Measurements from ENCODE around the gene EAPP. TPM values are rescaled to one million over a fixed set of nuclear protein-coding genes. Genes with fewer than 3 reads are reported as not detected.
A peak's percentile ranks its signal among the peaks of the same experiment; 100 is the strongest.
"Not testable (repeated sequence)": the region's sequence is repeated elsewhere in the genome, so short reads cannot be mapped to it uniquely, and the experiment has no call there.

The EAPP gene, protein sequence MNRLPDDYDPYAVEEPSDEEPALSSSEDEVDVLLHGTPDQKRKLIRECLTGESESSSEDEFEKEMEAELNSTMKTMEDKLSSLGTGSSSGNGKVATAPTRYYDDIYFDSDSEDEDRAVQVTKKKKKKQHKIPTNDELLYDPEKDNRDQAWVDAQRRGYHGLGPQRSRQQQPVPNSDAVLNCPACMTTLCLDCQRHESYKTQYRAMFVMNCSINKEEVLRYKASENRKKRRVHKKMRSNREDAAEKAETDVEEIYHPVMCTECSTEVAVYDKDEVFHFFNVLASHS
- total RNA-seq (2014; rRNA removed; shearing (Covaris generic)) = 61.9 and 69.4 TPM in 2 replicates
- polyA plus RNA-seq (2015; cell fraction: cytosol; rRNA removed) = 24.4 and 25.8 TPM in 2 replicates
- 7.2 and 9.9 TPM in 2 replicates for polyA plus RNA-seq (2015; cell fraction: nucleus; rRNA removed)

DNA sequence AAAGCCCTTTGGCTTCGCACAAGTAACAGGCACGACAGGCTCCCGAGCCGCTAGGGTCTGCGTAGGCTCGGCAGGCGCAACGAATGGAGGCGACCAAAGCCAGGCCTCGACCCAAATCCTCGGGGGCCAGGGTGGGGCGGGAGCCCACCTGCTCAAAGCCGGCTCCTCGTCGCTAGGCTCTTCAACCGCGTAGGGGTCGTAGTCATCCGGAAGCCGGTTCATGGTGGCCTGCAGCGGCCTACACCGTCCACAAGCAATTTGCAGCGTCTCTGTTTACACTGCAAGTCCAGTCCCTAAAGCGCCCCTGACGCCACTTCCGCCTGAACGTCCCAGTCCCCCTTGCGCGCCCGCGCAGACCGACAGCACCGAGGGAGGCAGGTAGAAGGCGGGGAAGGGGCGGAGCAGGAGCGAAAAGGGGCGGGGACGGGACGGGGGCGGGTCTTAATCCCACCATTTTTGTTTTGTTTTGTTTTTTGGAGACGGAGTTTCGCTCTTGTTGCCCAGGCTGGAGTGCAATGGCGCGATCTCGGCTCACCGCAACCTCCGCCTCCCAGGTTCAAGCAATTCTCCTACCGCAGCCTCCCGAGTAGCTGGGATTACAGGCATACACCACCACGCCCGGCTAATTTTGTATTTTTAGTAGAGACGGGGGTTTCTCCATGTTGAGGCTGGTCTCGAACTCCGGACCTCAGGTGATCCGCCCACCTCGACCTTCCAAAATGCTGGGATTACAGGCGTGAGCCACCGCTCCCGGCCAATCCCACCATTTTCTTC, at the start of gene EAPP:
Gene EAPP, minus strand, starts transcription at position 295 of the 774 bp plus-strand sequence. Its CDS starts 73 bp downstream, at position 222.
- in situ Hi-C loops (cut with HindIII; ENCODE audit: low pct_unique_long_range_greater_than_20kb, low sequenced_read_pairs) = no loop called here

DNA sequence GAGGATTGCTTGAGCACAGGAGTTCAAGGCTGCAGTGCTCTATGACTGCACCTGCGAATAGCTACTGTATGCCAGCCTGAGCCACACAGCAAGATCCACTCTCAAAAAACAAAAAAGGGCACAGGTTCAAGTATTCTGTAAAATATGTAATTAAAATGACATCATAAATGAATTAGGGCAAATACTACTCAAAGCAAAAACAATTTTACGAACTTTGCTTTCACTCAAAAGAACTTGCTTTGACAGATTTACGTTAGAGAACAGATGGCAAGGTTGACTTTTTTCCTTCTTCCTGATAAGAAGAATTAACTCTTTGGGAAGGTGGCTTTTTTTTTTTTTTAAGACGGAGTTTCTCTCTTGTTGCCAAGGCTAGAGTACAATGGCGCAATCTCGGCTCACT, 44.0 kb upstream of the EAPP start:
- in situ Hi-C loops (cut with HindIII; ENCODE audit: low pct_unique_long_range_greater_than_20kb, low sequenced_read_pairs) = no loop called here
- DNase-seq (ENCODE audit: low read depth, low spot score) = no peak

More for the DNA sequence above, at the start of gene EAPP:
- peak; percentile 96 for DNase-seq (ENCODE audit: low read depth, low spot score)

DNA sequence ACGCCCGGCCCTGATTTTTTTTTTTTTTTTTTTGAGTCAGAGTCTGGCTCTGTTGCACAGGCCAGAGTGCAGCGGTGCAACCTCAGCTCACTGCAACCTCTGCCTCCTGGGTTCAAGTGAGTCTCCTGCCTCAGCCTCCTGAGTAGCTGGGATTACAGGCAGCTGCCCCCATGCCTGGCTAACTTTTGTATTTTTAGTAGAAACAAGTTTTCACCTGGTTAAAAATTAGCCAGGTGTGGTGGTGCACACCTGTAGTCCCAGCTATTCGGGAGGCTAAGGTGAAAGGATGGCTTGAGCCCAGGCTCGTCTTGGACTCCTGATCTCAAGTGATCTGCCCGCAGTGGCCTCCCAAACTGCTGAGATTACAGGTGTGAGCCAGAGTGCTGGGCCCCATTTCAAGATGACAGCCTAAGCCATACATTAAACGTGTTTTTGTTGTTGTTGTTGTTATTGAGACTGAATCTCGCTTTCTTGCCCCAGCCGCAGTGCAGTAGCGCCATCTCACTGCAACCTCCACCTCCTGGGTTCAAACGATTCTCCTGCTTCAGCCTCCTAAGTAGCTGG, 42.7 kb upstream of the EAPP start:
- in situ Hi-C loops (cut with HindIII; ENCODE audit: low pct_unique_long_range_greater_than_20kb, low sequenced_read_pairs) = no loop called here
- DNase-seq (ENCODE audit: low read depth, low spot score) = no peak

DNA sequence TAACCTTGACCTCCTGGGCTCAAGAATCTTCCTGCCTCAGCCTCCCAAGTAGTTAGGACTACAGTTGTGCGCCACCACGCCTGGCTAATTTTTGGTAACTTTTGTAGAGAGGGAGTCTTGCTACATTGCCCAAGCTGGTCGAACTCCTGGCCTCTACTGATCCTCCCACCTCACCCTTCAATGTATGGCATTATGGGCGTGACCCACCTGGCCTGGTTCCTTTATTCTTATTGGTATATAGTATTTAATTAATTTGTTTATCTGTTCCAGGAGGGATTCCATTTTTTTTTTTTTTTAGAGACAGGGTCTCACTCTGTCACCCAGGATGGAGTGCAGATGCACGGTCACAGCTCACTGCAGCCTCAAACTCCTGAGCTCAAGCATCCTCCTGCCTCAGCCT, 40.9 kb upstream of the EAPP start:
- in situ Hi-C loops (cut with HindIII; ENCODE audit: low pct_unique_long_range_greater_than_20kb, low sequenced_read_pairs) = no loop called here
- DNase-seq (ENCODE audit: low read depth, low spot score) = no peak

DNA sequence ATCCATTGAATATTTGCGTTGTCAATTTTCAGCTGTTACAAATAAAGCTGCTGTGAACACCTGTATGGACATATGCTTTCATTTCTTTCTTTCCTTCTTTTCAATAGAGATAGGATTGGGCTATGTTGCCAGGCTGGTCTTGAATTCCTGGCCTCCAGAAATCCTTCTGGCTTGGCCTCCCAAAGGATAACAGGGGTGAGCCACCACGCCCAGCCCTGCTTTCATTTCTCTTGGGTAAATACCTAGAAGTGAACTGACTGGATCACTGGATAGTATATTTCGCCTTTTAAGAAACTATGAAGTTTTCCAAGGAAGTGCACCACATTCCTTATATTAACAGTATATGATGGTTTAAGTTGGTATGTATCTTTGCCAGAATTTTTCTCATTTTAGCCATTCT, 32.3 kb upstream of the EAPP start:
- in situ Hi-C loops (cut with HindIII; ENCODE audit: low pct_unique_long_range_greater_than_20kb, low sequenced_read_pairs) = no loop called here
- no peak for DNase-seq (ENCODE audit: low read depth, low spot score)

DNA sequence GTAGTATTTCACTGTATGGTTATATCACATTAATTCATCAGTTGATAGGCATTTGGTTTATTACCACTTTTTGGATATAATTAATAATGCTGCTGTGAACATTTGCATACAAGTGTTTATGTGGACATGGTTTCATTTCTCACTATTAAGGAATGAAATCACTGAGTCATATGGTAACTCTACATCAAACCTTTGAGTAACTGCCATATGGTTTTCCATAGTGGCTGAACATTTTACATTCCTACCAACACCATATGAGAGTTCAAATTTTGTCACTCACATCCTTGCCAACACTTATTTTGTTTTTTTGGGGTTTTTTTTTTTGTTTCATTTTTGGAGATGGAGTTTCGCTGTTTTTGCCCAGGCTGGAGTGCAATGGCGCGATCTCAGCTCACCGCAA, 30.2 kb upstream of the EAPP start:
- no peak for DNase-seq (ENCODE audit: low read depth, low spot score)
- in situ Hi-C loops (cut with HindIII; ENCODE audit: low pct_unique_long_range_greater_than_20kb, low sequenced_read_pairs) = no loop called here

DNA sequence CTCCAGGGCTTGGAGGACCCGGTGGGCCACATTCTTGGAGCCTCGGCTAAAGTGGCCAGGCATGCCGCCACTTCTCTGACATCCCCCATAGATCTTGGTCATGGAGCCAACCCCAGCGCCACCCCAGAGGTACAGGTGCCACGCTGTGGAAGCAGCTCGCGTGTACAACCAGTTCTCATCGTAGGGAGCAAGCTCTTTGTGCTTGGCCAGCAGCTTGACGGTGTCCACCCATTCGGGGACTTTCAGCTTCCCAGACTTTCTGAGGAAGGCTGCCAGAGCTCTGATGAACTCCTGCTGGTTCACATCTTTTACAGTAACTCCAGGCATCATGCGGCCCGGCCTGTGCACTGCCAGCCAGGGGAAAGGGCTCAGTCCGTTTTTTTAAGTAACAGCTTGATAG, 29.3 kb upstream of the EAPP start:
- in situ Hi-C loops (cut with HindIII; ENCODE audit: low pct_unique_long_range_greater_than_20kb, low sequenced_read_pairs) = no loop called here
- no peak for DNase-seq (ENCODE audit: low read depth, low spot score)

DNA sequence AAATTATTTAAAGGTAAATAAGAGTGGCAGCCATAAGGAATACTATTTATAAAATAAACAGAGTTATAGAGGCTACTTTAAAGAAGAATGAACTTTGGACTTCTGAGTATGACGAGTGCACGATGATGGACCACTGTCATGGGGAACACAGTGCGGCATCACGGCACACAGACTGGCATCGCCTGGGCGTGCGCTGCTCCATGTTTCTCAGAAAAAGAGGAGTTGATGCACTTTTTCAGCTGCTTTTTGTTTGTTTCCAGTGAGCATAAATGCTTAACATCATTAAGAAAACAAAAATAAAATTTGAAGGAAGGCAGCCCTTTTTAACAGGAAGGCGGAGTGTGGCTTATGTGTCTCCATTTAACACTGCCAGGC, 23.3 kb upstream of the EAPP start:
- in situ Hi-C loops (cut with HindIII; ENCODE audit: low pct_unique_long_range_greater_than_20kb, low sequenced_read_pairs) = no loop called here

DNA sequence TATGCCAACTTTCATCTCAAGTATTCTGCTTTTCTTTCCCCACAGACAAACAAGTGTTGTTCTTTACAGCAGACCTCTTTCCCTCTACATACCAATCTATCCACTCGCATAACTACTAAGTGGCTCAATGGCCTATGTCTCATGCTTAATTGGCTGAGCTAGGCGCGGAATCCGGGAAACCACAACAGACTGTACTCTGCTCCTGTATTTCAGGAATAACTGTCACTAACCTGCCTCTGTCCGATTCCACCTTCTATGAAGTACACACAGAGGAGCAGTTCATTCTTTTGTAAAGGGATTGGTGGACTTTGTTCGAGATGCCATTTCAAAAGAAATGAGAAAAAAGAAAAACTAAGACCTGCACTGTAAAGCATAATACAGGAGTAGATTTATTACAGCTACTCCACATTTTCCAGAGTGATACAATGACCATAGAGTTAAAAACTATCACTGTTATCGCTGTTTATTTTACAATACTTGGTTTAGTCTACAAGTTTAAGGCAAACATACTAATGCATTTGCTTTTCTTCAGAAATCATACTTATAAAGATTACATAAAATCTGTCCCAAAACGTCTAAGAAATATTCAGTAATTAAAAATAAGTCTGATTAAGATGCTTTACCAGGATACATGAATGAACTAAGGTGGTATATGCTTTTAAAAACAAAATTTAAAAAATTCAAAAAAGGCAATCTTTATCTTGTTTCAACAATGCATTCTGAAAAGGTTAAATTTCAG, 22.7 kb upstream of the EAPP start:
- in situ Hi-C loops (cut with HindIII; ENCODE audit: low pct_unique_long_range_greater_than_20kb, low sequenced_read_pairs); DNase-seq (ENCODE audit: low read depth, low spot score): not testable (repeated sequence)

More for the DNA sequence above, 23.3 kb upstream of the EAPP start:
- no peak for DNase-seq (ENCODE audit: low read depth, low spot score)

DNA sequence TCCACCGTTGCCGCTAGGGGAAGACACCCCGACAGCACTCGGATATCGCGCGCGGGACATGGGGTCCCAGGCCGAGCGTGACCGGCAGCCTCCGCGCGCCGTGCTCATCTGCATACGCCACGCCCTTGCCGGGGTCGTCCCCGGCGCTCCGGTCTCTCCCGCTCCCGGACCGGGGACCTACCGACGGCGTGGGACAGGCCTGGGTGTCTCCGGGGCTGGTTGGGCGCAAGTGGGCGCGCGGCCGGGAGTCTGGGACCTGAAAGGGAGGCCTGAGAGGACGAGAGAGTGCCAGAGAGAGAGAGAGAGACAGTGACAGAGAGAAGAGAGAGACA, 17.0 kb upstream of the EAPP start:
- DNase-seq (ENCODE audit: low read depth, low spot score); in situ Hi-C loops (cut with HindIII; ENCODE audit: low pct_unique_long_range_greater_than_20kb, low sequenced_read_pairs): not testable (repeated sequence)

DNA sequence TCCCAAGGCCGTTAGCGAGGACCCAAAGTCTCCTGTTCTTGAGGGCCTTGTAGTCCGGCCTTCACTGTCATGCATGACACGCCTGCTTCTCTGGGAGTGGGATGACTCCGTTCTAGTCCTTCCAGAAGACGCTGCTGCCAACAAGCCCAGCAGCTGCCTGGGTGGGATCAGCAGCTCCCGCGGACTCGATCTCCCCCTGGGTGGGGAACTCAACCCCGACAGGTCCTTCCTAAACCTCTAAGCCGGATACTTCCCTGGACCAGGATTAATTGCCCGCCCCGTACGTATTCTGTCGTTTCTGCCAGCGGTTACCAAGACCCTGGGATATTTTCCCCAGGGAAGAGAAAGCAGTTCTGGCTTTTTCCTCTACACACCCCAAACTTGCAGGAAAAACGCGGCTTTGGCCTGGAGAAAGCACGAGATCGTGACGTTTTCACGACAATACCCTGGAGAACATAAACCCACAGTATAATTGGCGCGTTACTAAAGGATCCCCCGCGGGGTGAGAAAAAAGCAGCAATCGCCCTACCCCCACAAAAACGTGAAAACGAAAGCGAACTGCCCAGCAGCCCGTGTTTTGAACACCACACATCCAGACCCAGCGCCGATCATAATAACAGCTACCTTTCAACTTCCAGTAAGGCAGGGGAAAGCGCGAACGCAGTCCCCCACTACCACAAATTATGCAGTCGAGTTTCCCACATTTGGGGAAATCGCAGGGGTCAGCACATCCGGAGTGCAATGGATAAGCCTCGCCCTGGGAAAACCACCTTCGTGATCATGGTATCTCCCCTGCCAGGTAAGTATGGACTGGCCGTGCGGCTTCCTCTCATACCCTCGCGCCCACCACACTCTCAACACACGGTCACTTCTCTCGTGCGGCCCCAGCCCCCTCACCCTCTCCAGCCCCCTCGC, 16.3 kb upstream of the EAPP start:
- DNase-seq (ENCODE audit: low read depth, low spot score); in situ Hi-C loops (cut with HindIII; ENCODE audit: low pct_unique_long_range_greater_than_20kb, low sequenced_read_pairs): not testable (repeated sequence)

DNA sequence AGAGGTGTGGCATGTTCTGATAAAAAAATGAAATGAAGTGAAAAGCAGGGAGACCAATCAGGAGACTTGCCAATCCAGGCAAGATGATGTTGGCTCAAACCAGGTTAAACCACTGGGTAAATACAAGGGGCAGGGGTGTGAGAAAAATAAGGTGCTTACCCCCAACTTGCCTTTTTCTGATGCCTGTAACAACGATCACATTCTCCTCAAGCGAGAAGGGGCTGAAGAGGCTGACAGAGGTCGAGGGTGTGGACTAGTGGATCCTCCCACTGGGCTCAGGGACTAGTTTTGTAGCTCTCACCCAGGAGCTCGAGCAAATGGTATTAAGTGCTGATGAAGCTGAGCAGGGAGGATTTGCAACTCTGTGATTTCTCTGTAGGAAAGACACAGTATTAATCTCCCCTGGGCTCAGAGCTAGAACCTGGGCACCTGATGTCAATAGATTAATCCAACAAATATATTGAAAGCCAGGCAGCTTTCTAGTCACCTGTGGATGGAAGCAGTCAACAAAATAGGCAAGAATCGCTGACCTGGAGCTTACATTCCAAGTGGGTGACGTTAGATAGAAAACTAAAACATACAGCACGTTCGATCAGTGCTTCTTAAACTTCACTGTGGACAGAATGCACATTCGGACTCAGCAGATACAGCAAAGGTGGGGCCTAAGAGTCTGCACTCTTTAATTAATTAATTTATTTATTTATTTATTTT, 15.2 kb upstream of the EAPP start:
- in situ Hi-C loops (cut with HindIII; ENCODE audit: low pct_unique_long_range_greater_than_20kb, low sequenced_read_pairs) = no loop called here
- peak; percentile 58 for DNase-seq (ENCODE audit: low read depth, low spot score)

DNA sequence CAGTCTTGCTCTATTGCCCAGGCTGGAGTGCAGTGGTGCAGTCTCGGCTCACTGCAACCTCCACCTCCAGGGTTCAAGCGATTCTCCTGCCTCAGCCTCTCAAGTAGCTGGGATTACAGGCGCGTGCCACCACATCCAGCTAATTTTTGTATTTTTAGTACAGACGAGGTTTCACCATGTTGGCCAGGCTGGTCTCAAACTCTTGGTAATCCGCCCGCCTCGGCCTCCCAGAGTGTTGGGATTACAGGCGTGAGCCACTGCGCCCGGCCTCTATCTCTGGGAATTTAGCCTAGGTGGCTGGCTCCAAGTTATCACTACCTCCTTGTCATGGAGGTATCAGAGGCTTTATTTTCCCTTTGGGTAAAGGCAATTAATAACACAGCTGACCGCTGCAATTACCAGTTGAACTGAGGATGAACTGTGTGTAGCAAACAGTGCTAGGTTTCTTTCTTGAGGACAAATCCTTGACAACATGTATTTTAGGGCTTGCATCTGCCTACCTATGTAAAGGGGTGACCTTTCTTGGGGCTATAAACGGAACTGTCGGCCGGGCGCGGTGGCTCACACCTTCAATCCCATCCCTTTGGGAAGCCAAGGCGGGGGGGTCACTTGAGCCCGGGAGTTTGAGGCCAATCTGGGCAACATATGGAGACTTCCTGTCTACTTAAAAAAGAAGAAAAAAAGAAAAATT, 9.9 kb upstream of the EAPP start:
- in situ Hi-C loops (cut with HindIII; ENCODE audit: low pct_unique_long_range_greater_than_20kb, low sequenced_read_pairs); DNase-seq (ENCODE audit: low read depth, low spot score): not testable (repeated sequence)

DNA sequence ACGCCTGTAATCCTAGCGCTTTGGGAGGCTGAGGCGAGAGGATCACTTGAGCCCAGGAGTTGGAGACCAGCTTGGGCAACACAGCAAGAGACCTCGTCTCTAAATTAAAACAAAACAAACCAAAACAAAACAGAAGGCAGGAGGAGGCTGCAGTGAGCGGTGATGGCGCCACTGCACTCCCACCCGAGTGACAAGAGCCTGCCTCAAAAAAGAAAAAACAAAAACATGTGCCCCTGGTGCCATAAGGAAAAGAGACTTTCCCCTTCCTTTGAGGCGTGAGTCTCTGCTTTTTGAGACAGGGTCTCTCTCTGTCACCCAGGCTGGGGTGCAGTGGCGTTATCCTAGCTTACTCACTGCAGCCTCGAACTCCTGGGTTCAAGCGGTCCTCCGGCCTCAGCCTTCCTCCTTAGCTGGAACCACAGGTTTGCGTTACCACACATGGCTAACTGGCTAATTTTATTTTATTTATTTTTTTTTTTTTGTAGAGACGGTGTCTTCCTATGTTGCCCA, 9.0 kb upstream of the EAPP start:
- in situ Hi-C loops (cut with HindIII; ENCODE audit: low pct_unique_long_range_greater_than_20kb, low sequenced_read_pairs) = no loop called here
- no peak for DNase-seq (ENCODE audit: low read depth, low spot score)

DNA sequence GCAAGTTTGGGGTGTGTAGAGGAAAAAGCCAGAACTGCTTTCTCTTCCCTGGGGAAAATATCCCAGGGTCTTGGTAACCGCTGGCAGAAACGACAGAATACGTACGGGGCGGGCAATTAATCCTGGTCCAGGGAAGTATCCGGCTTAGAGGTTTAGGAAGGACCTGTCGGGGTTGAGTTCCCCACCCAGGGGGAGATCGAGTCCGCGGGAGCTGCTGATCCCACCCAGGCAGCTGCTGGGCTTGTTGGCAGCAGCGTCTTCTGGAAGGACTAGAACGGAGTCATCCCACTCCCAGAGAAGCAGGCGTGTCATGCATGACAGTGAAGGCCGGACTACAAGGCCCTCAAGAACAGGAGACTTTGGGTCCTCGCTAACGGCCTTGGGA, 7.6 kb upstream of the EAPP start:
- in situ Hi-C loops (cut with HindIII; ENCODE audit: low pct_unique_long_range_greater_than_20kb, low sequenced_read_pairs); DNase-seq (ENCODE audit: low read depth, low spot score): not testable (repeated sequence)
